H1 (cell line): Measurements from ENCODE around the gene GNAT2. TPM values are rescaled to one million over a fixed set of nuclear protein-coding genes. Genes with fewer than 3 reads are reported as not detected.

Source experiments
- BCL11A ChIP-seq, 2 experiments: IDR thresholded peaks; one replicate each; pipeline ENCODE4 v1.6.1; 2011; ENCODE audit warnings: low read depth in 2 of 2, low read length in 2 of 2, mild to moderate bottlenecking in 2 of 2
- BRCA1 ChIP-seq: IDR thresholded peaks from 2 replicates; pipeline ENCODE4 v1.6.1; 2012; ENCODE audit warnings: low read depth, low read length, improper control_type of control experiment
- CBX5 ChIP-seq: fragments of 300-800, 300-1000 bp; sonication (generic); IDR thresholded peaks from 2 replicates; pipeline ENCODE4 v1.7.1; 2016; ENCODE audit warnings: antibody characterized with exemption, low read length, low read depth
- CTBP2 ChIP-seq: IDR thresholded peaks from 2 replicates; pipeline ENCODE4 v1.7.0; 2011; ENCODE audit warnings: borderline replicate concordance, mild to moderate bottlenecking, moderate library complexity, mixed read lengths, low read length; ENCODE audit not compliant: insufficient read depth, insufficient read length
- GABPA ChIP-seq: IDR thresholded peaks from 2 replicates; pipeline ENCODE4 v1.6.1; 2011; ENCODE audit warnings: mild to moderate bottlenecking, low read length, moderate library complexity, borderline replicate concordance; ENCODE audit not compliant: insufficient read depth
- POU5F1 ChIP-seq: IDR thresholded peaks from 2 replicates; pipeline ENCODE4 v1.6.1; 2011; ENCODE audit warnings: low read depth, mild to moderate bottlenecking, low read length, moderate library complexity
- RBBP5 ChIP-seq: IDR thresholded peaks from 2 replicates; pipeline ENCODE4 v1.7.1; 2012; ENCODE audit warnings: low read depth, mild to moderate bottlenecking, inconsistent platforms, low read length, moderate library complexity, borderline replicate concordance
- TAF1 ChIP-seq: IDR thresholded peaks from 2 replicates; pipeline ENCODE4 v1.6.1; 2011; ENCODE audit warnings: mild to moderate bottlenecking, low read depth, low read length
- polyA plus RNA-seq, 7 experiments: library from polyadenylated mRNA; depleted of rRNA in 3 of 7; stranded (reverse) in 5 of 7; unstranded in 2 of 7; fragments of >200 nt in 5 of 7; fragments of 200-250 nt in 2 of 7; gene quantifications; 1 replicate in 5 of 7; 2 replicates in 1 of 7; 4 replicates in 1 of 7; pipeline versions ENCODE4 v1.2.1 to v1.2.3, GENCODE V29; 2011 to 2013; ENCODE audit warnings: missing spikeins in 2 of 7, mixed read lengths in 2 of 7
- total RNA-seq: library from RNA; stranded (reverse); fragmentation: NEBNext Ultra II Directional; extraction: Animal tissue kit (Norgen Biotek cat#: 25700); gene quantifications from 2 replicates; pipeline ENCODE4 v1.2.1, GENCODE V29; 2021

Gene GNAT2
- total and polyA plus RNA-seq, 2 of the 8 experiments (the other 6 are each of a cell fraction or from before 2014, with no cell fraction given) = 0.05 TPM; not detected in 1

- TF ChIP-seq POU5F1 (no peak), GABPA (no peak), BRCA1 (no peak), CBX5 (no peak), TAF1 (no peak), CTBP2 (no peak), RBBP5 (no peak), BCL11A (IDR thresholded peaks at IDR 0.05; ENCODE audit: low read depth in 2 of 2, low read length in 2 of 2) (no peak)
- TF ChIP-seq, all 59 proteins: peak for 0
Observed at GRCh38 chr1:109565241-109565640, 54.2 kb downstream of the GNAT2 start (continued).
